GM19328 (cell line): ENCODE results near the gene INHBB.
"Not testable (repeated sequence)": the region's sequence is repeated elsewhere in the genome, so short reads cannot be mapped to it uniquely, and the experiment has no call there.

Experiments used
- ATAC-seq: cut with Tn5 transposase; IDR thresholded peaks from one replicate; pipeline ENCODE4 v1.9.1; 2021; ENCODE audit warnings: mild to moderate bottlenecking, moderate library complexity; ENCODE audit not compliant: unreplicated experiment

The INHBB gene

DNA sequence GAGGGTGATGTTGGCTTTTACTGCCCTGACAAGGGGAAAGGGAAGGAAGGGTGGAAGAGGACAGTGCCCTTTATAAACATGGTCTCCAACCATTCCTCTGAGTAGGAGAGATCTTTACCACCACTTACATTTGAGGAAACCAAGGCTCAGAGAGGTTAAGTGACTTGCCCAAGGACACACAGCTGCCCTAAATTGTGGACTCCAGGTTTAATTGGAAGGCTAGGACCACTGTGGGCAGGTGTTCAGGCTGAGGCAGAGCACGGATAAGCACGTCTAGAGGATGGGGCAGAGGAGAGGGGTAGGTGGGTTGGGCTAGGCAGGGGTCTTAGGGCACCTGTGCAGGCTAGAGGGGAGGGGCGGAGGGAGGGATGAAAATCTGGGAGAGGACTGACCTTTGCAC, 32.7 kb downstream of the INHBB start:
- no peak for ATAC-seq

DNA sequence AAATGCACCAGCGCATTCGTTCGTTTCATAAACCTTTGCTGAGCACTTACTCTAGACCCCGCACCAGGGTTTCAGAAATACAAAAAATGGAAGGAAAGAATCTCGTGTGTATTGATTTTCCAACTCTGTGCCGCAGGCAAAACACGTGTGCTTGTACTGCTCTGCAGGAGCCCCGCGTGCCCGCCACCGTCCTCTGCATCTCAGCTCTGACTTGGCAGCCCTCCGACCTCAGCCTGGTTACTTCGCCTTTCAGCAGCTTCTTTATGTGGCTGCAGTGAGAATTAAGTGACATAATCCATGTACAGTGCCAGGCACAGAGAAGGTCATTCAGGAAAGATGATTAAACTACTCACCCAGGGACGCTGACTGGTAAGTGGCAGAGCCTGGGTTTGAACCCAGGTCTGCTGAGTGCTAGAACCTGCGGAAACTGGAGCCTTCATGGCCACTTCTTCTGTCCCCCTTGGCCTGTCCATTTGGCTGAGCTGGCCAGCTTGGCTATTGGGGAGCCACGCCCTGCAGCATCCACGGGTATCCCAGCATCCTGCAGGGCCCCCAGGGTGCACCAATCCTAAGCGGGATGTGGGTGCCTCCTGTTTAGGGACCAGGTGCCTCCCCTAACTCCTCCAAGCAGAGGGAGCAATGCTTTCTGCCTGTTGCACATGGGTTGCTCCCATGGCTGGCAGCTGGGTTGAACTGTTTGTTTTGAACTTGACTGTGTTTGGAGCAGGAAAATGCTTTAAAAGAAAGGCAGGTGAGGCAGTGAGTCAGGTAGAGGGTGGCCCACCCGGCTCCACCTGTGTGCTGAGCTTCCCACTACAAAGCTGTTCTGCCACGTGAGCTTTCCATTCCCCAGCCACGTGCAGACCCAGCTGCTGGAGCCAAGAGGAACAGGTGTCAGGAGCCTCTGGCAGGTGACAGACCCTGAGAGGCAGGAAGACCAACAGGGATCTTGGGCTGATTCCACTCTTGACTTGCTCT, 34.3 kb downstream of the INHBB start:
- no peak for ATAC-seq

DNA sequence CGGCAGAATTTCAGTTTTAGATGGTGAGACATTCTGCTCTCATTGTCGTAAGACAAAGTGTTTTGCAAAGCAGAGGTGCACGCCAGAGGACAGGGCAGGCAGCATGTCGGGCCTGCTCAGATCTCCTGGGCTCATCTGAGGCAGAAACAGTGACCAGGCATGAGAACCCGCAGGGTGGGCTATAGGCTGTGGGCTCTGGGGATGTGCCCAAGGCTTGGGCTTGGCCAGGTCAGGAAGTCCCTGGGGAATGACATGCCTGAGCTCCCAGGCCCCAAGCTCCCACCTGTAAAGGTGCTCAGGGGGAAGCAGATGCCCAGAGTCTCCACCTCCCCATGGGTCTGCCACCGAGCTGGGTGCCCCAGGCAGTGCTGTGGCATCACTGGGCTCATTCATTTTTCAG, 35.3 kb downstream of the INHBB start:
- ATAC-seq, result no peak

DNA sequence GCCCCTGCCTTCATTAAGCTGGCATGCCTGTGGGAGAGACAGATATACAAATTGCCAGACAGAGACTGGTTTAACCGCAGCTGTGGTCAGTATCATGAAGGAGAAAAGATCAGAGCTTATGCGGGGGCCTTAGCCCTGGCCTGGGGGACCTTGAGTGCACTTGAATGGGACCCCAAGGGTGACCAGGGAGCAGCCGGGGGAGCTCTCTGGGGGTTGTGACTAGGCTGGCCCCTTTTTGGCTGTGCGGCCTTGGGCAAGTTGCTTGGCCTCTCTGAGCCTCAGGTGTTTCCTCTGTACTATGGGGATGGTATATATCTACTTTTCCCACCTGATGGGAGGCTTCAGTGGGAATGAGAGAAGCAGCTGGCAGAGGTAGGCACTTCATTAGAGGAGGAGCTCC, 35.7 kb downstream of the INHBB start:
- no peak for ATAC-seq

DNA sequence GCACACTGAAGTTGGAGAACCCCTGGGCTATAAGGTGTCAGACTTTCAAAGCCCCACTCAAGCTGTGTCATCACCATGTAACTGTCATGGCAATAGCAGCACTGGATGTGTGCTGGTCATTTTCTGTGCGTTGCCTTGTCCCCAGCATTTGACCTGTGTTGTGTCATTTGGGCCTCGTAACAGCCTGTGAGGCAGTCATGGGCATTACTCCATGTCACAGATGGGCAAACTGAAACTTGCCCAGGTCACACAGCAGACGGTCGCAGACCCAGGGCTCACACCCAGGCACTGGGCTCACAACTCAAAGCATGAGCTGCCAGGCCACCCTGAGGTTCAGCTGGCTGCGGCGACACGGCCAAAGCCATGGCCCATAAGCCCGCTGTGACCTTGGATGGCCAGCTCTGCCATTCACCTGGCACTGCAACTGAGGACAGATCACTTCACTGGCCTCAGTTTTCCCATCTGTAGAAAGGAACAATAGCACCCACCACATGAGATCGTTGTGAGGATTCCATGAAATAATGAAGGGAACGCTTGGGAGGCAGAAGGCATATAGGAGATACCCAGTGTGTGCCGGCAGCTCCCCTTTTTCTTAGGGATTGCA, 36.7 kb downstream of the INHBB start:
- no peak for ATAC-seq

DNA sequence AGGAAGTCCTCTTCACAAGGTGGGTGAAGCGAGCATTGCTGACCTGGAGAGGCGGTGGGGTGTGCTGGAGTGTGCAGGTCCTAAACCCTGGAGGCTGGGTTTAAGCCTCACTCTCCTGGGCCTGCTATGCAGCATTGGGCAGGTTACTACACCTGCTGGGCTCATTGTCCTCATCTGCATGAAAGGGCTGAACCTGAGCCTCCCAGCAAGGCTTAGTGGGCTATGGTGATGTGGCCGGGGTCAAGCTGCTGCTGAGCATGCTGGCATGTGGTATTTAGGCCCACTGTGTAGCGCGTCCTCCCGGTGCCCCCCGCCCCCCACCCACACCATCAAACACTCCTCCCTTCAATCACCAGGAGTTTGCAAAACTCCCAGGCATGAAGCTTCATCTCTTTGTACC, 37.3 kb downstream of the INHBB start:
- ATAC-seq, result no peak

DNA sequence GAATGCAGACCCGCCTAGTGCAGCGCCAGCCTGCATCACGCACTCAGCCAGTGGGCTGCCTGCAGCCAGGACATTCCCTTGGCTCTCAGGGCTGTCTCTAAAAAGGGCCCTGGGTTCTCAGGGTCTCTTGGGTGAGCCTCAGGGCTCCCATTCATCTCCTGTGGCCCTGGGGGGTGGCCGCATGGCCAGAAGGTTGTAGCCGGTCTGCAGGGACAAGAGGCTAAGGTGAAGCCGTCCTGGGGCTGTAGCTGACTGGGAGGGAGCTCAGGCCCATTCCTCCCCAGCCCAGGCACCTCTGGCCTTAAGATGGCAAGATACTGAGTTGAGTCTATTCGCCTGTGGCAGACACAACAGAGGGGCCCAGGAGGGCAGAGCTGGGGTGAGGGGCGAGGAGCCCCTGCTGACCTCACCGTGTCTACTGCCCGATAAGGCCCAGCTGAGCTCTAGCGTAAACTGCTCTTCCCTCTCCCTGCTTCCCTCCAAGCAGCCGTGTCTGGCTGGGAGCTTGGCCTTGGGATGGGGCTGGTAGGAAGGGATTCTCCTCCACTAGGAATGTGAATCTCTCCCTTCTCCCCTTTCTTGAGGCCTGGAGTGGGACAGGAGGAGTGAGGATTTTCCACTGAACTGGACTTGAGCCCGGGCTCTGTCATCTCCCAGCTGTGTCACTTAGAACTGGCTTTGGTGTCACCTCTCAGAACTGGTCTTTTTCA, 37.9 kb downstream of the INHBB start:
- ATAC-seq, result no peak

DNA sequence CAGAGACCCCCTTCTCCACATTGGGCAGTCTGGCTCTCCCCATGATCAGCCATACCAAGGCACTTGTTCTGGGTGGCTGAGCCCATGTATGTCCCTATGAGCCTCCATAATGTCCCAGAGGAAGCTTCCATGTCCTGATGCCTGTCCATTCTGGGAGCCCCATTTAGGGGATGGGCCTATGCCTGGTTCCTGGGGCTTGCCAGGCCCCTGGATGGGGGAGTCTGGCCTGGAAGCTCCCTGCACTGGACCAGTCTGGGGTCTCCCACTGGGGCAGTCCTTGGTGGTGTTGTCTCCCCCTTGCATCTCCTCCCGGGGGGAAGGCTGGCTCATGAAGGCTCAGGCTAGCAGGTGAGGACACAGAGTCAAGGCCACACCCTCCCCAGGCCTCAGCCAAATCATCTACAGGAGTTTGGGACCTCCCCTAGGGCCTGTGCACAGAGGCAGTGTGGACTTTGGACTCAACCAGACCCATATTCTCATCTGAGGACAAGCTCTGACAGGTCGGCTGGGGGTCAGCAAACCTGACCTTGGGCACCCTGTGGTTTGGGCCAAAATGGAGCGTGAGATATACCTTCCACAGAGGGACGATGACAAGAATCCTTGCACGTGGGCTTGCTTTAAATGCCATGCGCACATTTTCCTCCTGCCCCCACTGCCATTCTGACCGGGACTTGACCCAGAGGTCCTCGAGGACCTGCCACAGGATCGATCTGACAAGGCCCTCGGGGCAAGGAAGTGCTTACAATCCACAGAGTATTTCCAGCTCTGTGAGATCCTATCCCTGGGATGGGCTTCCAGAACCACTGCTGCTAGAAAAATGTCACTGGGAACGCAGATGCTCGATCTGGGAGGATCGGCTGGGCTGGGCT, 38.8 kb downstream of the INHBB start:
- ATAC-seq, result no peak

DNA sequence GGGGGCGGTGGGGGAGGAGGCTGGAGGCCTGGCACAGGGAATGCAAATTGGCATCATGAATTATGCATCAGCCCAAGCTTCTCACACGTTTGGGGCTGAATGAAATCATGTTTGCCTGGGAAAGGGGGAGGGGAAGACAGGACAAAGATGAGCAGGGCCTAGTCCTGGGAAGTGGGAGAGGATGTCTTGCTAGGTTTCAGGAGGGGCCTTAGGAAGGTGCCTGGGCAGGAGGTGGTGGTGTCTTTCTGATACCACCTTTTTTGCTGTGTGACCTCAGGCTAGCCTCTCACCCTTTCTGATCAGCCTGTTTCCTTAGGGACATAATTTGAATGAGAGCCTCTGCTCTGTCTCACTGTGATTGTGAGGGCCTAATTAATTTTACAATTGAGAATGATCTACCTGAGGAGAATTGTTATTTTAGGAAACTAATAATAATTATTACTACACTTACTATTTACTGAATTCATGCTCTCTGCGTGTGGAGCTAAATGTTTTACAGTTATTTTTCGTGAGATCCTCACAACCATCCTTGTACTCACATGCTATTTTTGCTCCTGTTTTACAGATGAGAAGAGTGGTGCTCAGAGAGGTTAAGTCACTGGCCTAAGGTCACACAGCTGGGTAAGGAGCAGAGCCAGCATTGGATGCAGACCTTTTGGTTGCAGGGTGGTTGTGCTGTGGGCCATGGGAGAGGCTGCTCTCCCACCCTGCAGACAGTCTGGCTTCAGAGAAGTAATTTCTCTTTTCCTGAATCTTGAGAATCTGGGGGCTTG, 39.6 kb downstream of the INHBB start:
- no peak for ATAC-seq

DNA sequence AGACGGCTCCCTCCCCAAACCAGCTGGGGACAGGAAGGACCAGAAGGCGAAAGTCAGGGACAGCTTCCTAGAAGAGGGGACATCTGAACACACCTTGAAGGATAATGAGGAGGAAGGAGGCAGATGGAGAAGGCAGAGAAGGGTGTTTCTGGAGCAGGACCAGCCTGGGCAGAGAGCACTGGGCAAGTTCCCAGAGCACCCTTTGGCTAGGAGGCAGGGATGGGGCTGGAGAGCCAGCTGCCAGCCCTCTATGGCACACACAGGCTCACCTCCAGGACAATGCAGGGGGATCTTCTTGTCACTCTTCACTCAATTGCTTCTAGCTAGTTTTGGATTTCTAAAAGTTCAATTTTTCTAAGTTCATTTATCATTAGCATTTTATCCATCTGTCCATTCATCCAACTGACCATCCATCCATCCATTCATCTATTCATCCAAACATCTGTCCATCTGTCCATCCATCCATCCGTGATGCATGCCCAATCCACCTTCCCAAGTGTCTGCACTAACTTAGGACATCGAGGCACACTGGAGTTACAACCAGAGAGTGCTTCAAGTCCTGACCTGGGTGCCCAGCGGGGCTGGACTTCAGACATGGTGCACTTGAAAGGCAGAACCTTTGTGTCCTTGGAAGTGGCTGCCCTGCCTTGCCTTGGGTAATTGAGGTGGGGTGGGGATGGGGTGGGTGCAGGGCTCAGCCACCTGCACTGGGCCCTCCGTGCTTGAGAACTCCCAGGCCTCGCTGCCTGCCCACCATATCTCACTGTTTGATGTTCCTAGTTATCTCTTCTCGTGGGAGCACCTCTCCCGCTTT, 42.5 kb downstream of the INHBB start:
- ATAC-seq, result no peak

DNA sequence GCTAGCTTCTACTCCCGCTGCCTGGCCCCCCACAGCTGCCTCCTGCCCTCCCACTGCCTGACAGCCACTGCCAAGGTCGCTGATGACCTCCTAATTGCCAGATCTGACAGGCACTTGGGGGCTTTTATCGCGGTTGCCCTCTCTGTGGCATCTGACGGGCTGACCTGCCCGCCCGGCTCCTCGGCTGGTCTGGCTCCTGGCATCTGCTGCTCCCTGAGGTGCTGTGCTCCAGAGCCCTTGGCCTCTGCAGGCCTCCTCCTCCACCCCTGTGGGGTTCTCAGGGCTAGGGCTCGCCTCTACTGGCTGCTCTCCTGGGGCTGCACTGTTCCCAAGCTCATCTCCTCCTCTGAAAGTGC, 43.1 kb downstream of the INHBB start:
- ATAC-seq, result no peak

DNA sequence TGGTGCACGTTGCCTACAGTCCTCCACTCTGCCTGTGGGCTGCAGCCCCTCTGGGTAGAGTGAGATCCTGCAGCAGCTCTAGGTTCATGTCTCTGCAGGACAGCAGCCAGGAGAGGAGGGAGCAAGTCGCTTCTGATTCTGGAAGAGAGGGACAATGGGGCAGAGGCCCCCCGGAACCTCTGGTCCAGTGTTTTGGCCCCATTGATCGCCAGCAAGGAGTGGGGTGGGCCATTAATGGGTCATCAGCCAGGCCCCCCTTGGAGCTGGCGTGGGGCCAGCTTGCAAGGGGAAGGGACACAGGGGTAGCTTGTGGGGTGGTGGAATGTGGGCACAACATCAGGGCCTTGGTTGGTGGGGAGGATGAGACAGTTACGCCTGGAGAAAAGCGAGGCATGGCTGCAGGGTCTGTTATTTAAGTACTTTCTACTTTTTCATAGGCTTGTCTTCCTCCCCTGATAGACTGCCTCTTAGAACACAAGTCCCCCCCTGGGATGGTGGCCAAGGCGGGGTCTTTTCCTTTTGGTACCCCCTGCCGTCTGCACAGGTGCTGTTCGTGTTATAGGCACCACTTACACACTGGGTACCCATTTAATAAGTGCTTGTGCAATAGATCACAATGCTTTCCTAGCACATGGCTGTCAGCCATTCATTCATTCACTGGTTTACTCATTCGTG, 44.6 kb downstream of the INHBB start:
- ATAC-seq, result no peak

DNA sequence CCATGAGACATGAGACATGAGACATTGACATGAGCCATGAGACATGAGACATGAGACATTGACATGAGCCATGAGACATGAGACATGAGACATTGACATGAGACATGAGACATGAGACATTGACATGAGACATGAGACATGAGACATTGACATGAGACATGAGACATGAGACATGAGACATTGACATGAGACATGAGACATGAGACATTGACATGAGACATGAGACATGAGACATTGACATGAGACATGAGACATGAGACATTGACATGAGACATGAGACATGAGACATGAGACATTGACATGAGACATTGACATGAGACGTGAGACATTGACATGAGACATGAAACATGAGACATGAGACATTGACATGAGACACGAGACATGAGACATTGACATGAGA, 45.4 kb downstream of the INHBB start:
- not testable (repeated sequence) for ATAC-seq

DNA sequence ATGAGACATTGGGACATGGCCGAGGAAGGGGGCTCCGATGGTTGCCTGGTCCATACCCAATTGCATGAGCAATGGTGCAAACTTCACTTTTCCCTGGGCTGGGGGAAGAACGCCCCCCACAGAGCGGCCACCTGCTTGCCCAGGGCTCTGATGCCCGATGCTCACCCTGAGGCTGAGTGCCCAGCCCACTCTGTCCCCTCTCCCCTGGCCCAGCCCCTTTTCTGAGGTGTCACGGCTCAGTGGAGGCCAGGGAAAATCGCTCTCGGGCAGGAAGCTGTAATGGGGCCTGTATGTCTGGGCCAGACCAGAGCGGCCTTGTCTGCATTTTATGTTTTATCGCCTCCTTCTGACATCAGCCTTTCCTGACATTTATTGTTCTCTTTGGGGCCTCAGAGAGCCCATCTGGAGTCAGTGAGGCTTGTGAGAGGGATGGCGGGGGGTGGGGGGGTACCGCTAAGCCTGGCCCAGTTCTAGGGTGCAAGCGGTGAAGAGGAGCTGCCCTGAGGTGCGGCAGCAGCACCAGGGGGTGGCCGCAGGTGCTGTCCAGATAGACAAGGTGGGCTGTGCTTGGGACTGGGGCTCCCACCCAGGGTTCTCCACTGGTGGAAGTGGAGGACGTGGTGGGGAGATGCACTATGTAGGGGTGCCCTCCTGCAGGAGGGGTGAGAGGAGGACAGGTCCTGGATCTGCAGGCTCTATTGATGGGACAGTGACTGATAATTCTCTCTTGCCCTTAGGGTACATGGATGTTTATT, 46.2 kb downstream of the INHBB start:
- no peak for ATAC-seq

DNA sequence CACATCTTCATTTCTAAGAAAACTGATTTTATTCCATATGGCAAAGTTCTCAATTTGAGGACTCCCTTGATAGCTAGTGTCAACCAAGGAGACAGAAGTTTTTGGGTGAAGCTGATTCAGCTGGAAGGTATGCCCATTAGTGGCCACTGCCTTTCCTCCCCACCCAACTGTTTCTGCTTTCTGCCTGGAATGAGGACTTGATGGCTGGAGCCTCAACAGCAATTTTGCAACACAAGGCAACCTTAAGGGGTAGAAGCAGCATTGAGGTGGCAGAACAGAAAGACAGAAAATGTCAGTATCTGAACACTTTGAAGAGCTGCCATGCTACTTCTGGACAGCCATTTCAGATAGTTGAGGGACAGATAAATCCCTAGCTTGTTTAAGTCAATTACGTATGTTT, 47.0 kb downstream of the INHBB start:
- ATAC-seq, result no peak

DNA sequence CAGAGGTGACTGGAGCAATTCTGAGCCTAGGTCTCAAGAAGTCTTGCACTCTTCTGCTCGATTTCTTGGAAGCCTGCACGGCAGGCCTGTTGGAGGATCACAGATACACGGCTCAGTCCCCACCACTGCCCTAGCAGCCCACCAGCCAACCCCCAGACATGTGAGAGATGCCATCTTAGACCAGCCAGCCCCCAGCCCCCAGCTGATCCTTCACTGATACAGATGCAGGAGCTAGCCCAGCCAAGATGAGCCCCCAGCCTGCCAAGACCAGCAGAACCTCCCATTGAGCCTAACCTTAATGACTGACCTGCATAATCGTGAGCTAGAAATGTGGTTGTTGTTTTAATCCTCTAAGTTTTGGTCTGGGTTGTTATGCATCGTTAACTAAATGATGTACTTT, 47.5 kb downstream of the INHBB start:
- no peak for ATAC-seq

DNA sequence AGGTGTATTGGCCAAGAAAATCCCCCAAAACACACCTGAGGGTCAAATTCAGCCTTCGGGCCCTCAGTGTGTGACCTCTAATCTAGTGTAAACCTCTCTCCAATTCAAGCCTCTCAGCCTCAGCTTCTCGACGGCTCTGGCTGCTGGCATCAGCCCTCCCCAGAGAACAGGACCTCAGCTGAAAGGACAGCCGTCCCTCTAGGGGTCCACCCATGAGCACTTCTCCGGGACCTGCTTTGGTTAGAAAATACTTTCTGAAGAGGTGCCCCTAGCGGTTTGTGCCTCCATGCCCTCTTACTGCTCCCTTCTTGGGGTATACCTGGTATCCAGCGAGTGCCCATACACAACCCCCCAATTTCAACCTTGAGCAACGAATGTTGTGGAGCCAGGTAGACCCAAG, 48.8 kb downstream of the INHBB start:
- ATAC-seq, result no peak
